Neural cell (in vitro differentiated cells): ENCODE results near the gene TIAM1.

Source experiments
- CTCF ChIP-seq: fragments of 450-650 bp; IDR thresholded peaks from 2 replicates; pipeline ENCODE4 v1.5.1; 2014; ENCODE audit warnings: antibody characterized with exemption, mild to moderate bottlenecking, moderate library complexity; ENCODE audit not compliant: poor library complexity, severe bottlenecking
- EP300 ChIP-seq: fragments of 450-650 bp; conservative IDR thresholded peaks from 2 replicates; pipeline ENCODE4 v1.6.1; 2014; ENCODE audit warnings: antibody characterized with exemption, mild to moderate bottlenecking, moderate library complexity; ENCODE audit not compliant: poor library complexity, severe bottlenecking
- EZH2 ChIP-seq: fragments of 200-600, 300-800 bp; shearing (Covaris generic), sonication (generic); IDR thresholded peaks from 2 replicates; pipeline ENCODE4 v1.6.1; 2014; ENCODE audit warnings: antibody characterized with exemption, low read length, borderline replicate concordance, mild to moderate bottlenecking; ENCODE audit not compliant: insufficient read depth, poor library complexity, severe bottlenecking
- POLR2AphosphoS5 ChIP-seq: IDR thresholded peaks from 2 replicates; pipeline ENCODE4 v1.6.1; 2012
- RAD21 ChIP-seq: fragments of 450-650 bp; conservative IDR thresholded peaks from 2 replicates; pipeline ENCODE4 v1.6.1; 2014; ENCODE audit warnings: antibody characterized with exemption, mild to moderate bottlenecking, moderate library complexity

DNA sequence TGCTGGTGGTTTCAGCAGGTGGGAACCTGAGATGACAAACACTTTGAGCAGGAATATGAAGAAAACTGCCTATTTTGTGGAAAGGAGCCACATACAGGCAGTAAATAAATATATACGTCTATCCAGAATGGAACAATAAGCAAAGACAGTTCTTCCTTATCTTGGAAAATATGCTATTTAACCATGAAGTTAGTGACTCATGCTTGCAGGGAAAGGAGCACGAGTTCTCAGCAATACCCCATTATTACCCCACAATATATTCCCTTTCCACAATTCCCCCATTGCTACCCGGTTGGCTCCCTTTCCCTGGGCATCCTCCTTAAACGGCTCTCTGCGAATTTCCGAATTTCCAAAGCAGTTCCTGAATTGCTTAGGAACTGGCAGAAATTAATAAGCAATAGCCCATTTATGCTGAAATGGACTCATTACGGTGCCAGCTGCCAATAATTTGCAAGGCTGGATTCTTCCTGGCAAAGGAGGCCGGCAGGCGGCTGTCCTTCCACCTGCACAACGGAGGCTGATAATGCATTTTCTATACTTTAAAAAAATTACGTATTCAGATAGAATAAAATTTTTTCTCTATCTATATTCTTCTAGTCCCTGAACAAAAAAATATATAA lies 65.4 kb downstream of the TIAM1 start:
- TF ChIP-seq CTCF, result no peak
- TF ChIP-seq EZH2, result no peak
- no peak for TF ChIP-seq EP300
- no peak for TF ChIP-seq POLR2AphosphoS5
- TF ChIP-seq RAD21, result no peak
